HG03135 (cell line): ENCODE measurements around the gene PCSK2.

Source experiments
- ATAC-seq: cut with Tn5 transposase; IDR thresholded peaks from one replicate; pipeline ENCODE4 v1.9.1; 2021; ENCODE audit warnings: mild to moderate bottlenecking, moderate library complexity; ENCODE audit not compliant: unreplicated experiment

Gene PCSK2

DNA sequence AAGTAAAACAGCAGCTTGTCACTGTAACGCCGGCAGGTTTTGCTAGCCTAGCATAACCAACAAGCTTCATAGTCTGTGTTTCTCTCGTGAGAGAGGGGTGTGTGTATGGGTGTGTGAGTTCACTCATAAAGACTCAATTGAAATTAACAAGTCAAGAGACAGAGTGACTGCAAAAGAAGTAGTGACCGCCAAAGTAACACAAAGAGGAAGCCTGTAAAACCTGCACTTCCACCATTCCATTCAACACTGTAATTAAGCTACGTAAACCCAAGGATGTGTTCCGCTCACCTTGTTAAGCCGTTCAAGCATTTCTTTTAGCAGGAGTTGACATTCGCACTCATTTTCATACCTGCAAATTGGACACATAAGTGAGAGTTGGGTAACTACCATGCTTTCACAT lies 297.7 kb downstream of the PCSK2 start:
- ATAC-seq: no peak

DNA sequence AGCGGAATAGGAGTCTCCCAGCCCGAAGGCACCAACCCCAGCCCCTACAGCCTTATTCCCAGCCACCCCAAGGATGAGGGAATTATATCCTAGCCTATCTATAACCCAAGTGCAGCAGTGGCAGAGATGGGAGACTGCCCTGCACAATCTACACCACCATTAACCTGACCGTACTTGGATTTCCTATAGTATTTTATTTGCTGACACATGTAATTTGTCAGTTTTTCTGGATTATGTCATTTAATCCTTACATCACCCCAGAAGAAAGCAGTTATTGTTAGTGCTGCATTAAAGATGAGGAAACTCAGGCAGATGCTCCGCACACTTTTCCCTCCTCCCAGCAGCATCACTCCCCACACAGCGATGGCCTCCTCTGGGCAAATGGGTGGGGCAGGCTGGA lies 298.3 kb downstream of the PCSK2 start:
- no peak for ATAC-seq

DNA sequence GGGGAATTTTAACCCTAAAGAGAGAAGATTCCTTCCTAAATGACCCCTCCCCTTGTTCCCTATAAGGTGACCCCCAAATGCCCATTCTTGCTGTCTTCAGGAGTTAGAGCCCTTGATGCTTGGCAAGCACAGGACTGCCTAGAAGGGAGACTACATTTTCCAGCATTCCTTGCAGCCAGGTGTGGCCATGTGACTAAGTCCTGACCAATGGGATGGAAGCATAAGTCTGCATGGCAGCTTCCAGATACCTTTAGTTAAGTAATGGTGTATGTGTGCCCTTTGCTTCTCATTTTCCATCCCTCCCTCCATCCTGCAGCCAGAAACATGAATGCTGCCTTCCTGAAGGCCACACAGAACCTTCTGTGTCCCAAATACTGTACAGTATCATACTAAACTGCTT lies 298.8 kb downstream of the PCSK2 start:
- no peak for ATAC-seq

DNA sequence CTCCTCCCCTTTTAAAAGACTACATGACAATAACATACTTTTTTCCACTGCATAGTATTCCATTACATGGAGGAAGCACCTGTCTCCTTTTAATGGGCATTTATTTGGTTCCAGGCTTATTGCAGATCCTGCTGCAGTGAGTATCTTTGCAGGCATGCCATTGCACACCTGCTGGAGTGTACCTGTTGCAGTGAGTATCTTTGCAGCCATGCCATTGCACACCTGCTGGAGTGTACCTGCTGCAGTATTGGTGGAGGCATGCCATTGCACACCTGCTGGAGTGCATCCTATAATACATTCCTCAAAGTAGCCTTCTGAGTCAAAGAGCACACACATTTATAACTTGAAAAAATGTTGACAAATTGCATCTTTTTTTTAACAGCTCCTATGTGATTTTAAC lies 302.7 kb downstream of the PCSK2 start:
- ATAC-seq: no peak

DNA sequence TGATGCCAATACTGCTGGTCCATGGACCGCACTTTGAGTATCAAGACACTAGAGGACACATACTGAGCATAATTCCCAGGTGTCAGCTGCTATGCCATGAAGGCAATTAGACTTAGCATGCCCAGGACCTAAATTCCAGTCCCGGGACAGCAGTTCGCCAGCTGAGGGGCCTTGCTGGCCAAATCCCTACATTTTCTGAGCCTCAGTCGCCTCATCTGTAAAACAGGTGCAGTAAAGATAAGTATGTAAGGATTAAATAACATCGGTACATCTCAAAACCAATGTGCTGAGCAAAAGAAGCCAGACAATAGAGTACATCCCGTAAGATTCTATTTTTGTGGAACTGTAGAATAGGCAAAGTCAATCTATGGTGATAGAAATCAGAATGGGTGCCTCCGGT lies 303.3 kb downstream of the PCSK2 start:
- no peak for ATAC-seq

DNA sequence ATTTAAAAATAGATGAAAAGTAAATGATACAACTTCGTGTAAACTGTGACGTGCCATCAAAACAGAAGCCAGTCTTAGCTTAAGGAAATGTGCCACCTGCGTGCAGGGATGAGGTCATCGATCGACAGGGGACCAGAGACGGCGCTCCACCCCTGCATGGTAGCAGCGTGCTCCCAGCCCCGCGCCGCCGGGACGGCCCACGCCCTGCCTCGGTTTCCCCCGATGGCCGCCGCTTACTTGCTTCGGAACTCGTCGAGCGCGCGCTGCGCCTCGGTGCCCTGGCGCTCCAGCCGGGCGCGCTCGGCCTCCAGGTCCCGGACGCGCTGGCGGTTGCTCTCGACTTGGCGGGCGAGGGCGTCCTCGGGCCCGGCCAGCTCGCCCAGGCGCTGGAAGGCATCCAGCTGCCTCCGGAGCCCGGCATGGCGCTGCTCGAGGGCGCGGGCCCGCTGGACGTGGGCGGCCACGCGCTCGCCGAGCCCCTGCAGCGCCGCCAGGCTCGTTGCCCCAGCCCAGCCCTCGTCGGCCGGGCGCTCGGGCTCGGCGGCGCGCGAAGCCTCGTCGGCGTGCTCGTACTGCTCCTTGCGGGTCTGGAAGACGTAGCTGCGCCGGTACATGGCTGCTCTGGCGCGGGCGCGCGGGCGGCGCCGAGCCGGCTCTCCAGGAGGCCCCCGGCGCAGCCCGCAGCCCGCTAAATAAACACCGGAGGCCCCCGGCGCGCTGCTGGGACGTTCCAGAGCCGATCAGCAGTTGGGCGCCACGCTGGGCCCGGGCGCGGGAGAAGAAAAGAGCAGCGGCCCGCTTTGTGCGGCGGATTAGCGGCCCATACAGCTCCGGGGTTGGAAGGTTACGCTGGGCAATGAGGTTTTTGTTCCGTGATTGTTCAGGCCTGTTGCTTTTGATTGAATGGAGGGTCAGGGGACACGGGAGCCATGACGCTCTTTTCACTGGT lies 304.1 kb downstream of the PCSK2 start, which contains the start of gene BFSP1:
TSS of gene BFSP1 (minus strand) at position 664 of the 949 bp plus-strand sequence. CDS start at position 614, 50 bp downstream.
- no peak for ATAC-seq

DNA sequence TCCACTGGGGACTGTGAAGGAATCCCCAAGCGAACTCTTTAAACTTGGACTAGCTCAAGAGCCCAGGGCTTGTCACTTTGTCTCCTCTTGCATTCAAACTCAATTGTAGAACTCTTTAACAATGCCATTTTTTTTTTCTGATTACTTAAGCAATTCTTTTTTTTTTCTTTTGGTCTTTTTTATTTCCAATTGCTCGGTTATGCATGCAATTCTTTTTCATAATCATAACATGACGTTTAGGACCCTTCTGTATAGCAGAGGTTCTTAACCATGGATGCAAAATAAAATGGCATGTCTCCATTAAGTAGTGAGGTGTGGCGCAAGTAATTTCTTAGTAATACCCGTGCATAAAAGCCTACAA lies 304.8 kb downstream of the PCSK2 start:
- no peak for ATAC-seq

DNA sequence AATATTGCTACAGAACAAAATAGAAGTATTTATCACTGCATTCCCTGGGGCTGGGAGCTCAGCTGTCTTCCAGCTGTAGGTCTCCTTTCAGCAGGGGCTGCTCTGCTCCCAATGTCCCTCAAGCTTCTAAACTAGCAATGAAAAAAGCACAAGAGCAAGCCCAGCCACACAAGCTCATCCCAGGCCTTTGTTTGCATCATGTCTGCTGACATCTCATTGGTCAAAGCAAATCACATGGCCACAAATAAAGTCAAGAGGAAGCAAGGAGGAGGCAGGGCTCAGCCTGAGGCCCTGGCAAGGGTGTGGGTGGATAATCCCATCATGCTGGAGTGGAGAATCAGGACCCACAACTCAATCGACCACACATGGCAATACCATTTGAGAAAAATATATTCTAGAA lies 306.6 kb downstream of the PCSK2 start:
- ATAC-seq: no peak

DNA sequence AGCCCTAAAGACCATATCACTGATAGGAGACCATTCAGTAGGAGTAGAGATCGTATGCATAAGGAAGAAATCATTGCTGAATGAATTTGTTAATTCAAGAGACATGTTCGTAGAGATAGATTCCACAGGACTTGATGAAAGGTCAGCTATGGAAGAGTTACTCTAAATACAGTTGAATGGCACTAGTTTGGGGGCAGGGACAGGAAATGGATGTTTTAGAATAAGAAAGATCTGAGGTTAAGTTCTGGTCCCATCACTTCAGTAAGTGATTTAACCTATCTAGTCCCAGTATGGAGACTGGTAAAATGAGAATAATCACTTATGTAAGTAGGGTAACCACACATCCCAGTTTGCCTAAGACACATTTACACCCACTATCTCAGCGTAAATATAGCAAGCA lies 307.2 kb downstream of the PCSK2 start:
- no peak for ATAC-seq
